BE2C (cell line): Measurements from ENCODE around the gene ATF1.

Experiments used
- DNase-seq: peaks from one replicate; pipeline ENCODE4 v3.0.0-alpha.2; 2020
- H3K27me3 ChIP-seq: fragments of 250-450 bp; sonication (Bioruptor Pico); 2 replicates; pipeline ENCODE4 v1.5.1; 2020; ENCODE audit warnings: mild to moderate bottlenecking
- H3K36me3 ChIP-seq: fragments of 250-450 bp; sonication (Bioruptor Pico); 2 replicates; pipeline ENCODE4 v1.5.1; 2020; ENCODE audit warnings: mild to moderate bottlenecking
- H3K4me1 ChIP-seq: fragments of 250-450 bp; sonication (Bioruptor Pico); 2 replicates; pipeline ENCODE4 v1.5.1; 2020
- H3K4me3 ChIP-seq: 2 replicates; pipeline ENCODE4 v1.5.1; 2011; ENCODE audit warnings: low read depth, low read length
- H3K9me3 ChIP-seq: fragments of 250-450 bp; sonication (Bioruptor Pico); 2 replicates; pipeline ENCODE4 v1.5.1; 2020
- CTCF ChIP-seq: IDR thresholded peaks from 2 replicates; pipeline ENCODE4 v1.5.1; 2012; ENCODE audit warnings: mild to moderate bottlenecking, low read depth, low read length

ATF1 gene

DNA sequence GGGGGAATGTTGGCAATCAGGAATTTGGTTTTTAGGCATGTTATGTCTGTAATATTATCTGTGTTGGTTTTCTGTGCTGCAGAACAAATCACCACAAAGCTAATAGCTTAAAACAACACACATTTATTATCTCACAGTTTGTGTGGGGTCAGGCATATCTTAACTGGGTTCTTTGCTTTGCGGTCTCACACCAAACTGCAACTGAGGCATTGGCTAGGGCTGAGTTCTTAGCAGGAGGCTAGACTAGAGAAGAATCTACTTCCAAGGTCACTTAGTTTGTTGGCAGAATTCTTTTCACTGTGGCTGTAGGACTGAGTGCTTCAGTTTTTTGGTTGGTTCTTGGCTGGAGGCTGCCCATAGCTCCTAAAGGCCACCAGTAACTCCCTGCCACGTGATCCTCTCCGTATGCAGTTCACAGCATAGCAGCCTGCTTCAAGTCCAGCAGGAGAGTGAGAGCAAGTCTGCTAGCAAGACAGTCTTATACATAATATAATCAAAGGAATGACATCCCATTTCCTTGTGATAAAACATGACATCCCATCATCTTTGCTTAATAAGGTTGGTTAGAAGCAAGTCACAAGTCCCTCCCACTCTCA is 21.6 kb downstream of the ATF1 start:
- no peak for DNase-seq
- H3K4me1 ChIP-seq = no peaks in the 10 kb centered on the region

GRCh38 chr12:50786498-50787231 is 22.8 kb downstream of the ATF1 start:
- Histone ChIP-seq H3K36me3 (peaks cover 7% of the 10 kb centered on the region), H3K4me1 (no peaks in the 10 kb centered on the region), H3K27me3 (no peaks in the 10 kb centered on the region), H3K9me3 (no peaks in the 10 kb centered on the region), H3K4me3 (no peak overlapping the region)
- no peak for TF ChIP-seq CTCF
- no peak for DNase-seq

More for the DNA sequence above, 21.6 kb downstream of the ATF1 start:
- no peaks in the 10 kb centered on the region for H3K9me3 ChIP-seq
- H3K27me3 ChIP-seq = no peaks in the 10 kb centered on the region
- no peak overlapping the region for H3K4me3 ChIP-seq
- H3K36me3 ChIP-seq = peaks cover 16% of the 10 kb centered on the region
- no peak for TF ChIP-seq CTCF

GRCh38 chr12:50787618-50788017 is 23.7 kb downstream of the ATF1 start:
- no peak for TF ChIP-seq CTCF
- H3K27me3 ChIP-seq = no peaks in the 10 kb centered on the region
- peaks cover 2% of the 10 kb centered on the region for H3K36me3 ChIP-seq
- H3K9me3 ChIP-seq = no peaks in the 10 kb centered on the region
- no peak for DNase-seq
- H3K4me1 ChIP-seq = no peaks in the 10 kb centered on the region
- H3K4me3 ChIP-seq = no peak overlapping the region

- Histone ChIP-seq H3K9me3 (no peaks in the 10 kb centered on the region), H3K36me3 (peaks cover under 1% of the 10 kb centered on the region), H3K27me3 (no peaks in the 10 kb centered on the region), H3K4me1 (no peaks in the 10 kb centered on the region), H3K4me3 (no peak overlapping the region)
- no peak for DNase-seq
- no peak for TF ChIP-seq CTCF
Observed at GRCh38 chr12:50788561-50788960, 24.7 kb downstream of the ATF1 start.

- Histone ChIP-seq H3K4me3 (no peak overlapping the region), H3K27me3 (no peaks in the 10 kb centered on the region), H3K4me1 (no peaks in the 10 kb centered on the region), H3K36me3 (no peaks in the 10 kb centered on the region; the same call in 1 of the 2 replicates), H3K9me3 (no peaks in the 10 kb centered on the region)
- no peak for DNase-seq
- no peak for TF ChIP-seq CTCF
Observed at GRCh38 chr12:50790081-50790480, 26.2 kb downstream of the ATF1 start.

DNA sequence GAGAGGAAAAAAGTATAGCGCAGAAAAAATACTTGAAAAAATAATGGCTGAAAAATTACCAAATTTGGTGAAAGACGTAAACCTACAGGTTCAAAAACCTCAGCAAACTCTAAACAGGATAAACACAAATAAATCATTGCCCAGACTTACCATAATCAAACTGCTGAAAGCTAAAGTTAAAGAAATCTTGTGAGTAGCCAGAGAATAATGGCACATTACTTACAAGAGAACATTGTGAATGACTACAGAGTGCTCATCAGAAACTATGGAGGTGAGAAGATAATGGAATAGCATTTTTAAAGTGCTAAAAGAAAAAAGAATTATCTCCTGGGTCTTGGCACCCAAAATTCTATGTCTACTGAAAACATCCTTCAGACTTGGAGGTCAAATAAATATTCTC is 36.0 kb downstream of the ATF1 start:
- H3K4me1 ChIP-seq = no peaks in the 10 kb centered on the region
- no peaks in the 10 kb centered on the region; the same call in 1 of the 2 replicates for H3K9me3 ChIP-seq
- DNase-seq = no peak
- H3K36me3 ChIP-seq = peaks cover 64% of the 10 kb centered on the region
- no peaks in the 10 kb centered on the region for H3K27me3 ChIP-seq
- no peak for TF ChIP-seq CTCF
- H3K4me3 ChIP-seq = no peak overlapping the region
